ACHN (cell line): ENCODE results near the gene DMD.

Experiments
- DNase-seq: peaks from one replicate; pipeline ENCODE4 v3.0.0-alpha.2; 2015
- in situ Hi-C: cut with HindIII; loops from 2 replicates; pipeline ENCODE4 v1.10.0; 2017; ENCODE audit warnings: low sequenced_read_pairs, low pct_ligation_motif_present, low pct_unique_long_range_greater_than_20kb

The DMD gene

DNA sequence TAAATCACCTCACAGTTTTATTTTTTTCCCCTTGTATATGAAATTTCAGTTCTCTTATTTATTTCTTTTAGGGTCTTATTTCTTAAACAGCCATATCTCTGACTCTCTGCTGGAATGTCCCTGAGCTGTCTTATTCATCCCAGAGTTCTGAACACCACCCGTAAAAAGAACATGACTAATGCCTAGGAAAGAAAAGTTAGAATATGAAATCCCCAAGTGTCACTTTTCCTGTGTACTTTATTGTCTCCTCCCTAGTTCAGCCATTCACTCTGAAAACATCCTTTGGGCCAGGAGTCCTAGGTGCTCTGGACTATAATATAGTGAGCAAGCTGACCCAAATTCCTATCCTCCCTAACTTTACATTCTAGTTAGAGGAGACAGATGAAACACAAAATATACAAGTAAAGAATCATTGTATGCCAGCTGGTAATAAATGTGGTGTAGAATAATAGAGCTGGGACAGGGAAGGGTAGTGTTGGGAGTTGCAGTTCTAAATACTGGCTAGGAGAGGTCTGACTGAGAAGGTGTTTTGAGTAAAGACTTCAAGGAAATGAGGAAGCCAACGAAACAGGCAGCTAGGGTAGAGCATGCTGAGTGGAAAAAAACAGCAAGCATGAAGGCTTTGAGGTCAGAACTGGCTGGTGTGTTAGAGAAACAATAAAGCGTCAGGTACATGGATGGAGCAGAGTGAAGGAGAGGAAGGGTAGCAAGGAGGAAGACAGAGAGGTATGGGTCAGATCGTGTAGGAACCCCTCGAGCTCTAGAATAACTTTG lies 2098.9 kb downstream of the DMD start:
- in situ Hi-C loops = no loop called here
- no peak for DNase-seq

GRCh38 chrX:31110657-31111056 lies 2100.7 kb downstream of the DMD start:
- in situ Hi-C loops = no loop called here
- DNase-seq = no peak

GRCh38 chrX:31099536-31100090 lies 2111.7 kb downstream of the DMD start:
- no peak for DNase-seq
- in situ Hi-C loops = no loop called here

DNA sequence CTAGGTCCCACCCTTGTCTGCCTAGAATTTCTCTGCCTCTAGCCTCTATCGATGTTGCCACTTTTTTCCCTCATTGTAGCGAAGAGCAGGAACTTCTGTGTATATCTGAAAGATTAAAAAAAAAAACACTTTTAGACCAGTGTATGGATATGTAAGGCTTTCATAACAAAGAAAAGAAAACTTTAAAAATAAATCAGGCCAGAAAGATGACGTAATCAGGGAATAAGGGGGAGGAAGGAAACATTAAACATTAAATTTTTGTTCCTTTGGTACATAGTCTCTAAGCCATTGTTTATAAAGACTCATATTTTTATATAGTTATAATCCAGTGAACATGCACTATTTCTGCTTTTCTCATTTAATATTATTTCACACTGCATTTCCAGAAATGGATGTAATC lies 2113.3 kb downstream of the DMD start:
- no peak for DNase-seq
- in situ Hi-C loops = no loop called here

GRCh38 chrX:31093639-31093975 lies 2117.7 kb downstream of the DMD start:
- DNase-seq = no peak
- in situ Hi-C loops = no loop called here

DNA sequence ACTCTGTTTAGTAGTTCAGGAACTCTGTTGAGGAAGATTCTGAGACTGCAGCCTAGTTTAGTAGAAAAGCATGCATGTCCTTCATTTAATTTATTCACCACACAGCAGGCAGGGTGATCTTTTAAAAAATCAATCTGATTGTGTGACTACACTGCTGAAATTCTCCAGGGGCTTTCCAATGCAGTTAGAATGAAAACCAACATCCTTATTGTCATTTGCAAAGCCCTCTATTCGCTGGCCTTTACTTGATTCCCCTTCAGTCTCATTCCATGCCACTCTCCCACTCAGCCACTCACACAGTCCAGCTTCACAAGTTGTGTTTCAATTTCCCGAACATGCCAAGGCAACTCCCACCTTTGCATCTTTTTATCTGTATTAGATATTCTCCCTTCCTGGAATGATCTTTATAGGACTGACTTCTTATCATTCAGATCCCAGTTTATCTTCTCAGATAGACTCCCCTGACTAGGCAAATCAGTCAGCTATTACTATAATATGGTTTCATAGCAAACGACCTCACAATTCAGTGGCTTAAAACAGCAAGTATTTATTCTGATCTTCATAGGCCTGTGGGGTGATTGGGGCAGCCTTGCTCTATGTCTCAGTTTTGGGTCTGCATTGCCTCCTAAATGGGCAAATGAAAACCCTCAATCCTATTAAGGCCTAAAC lies 2118.2 kb downstream of the DMD start:
- DNase-seq = no peak

GRCh38 chrX:31092476-31092875 lies 2118.9 kb downstream of the DMD start:
- no peak for DNase-seq
- in situ Hi-C loops = no loop called here

More for the DNA sequence above, 2118.2 kb downstream of the DMD start:
- in situ Hi-C loops = no loop called here

DNA sequence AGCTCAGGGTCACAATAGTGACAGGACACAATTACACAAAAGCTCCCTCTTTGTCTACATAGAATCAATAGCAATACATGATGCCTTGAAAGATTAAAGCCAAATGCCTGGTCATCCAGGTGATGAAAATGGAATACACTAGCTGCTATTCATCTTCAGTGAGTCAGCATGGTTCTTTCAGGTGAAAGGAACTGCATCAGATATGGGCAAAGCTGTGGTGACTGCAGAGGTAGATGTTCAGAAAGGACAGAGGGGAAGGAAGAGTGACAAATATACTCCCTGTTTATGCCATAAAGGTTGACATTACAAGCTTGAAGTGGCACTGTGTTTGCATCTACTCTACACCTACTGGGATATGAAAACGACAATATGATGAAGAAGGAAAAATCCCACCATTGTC lies 2119.5 kb downstream of the DMD start:
- DNase-seq = no peak
- in situ Hi-C loops = no loop called here

GRCh38 chrX:31074522-31074921 lies 2136.8 kb downstream of the DMD start:
- in situ Hi-C loops = no loop called here
- DNase-seq = no peak

DNA sequence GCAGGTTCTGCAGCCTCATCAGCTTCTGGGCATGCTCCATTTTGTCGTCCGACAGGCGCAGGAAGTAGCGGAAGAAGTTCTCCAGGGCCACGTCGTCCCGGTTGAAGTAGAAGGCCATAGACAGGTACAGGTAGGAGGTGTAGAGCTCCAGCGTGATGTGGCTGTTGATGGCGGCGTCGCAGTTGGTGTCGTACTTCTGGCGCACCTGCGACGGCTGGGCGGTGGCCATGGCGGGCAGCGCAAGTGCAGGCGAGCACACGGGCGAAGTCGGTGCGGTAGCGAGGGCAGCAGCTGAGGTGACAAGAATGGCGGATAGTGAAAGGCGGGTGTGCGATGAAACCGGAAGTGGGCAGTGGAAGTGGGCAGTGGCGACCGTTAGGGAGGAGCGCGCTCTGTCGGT lies 2139.6 kb downstream of the DMD start, which contains the start of gene FTHL17:
TSS of gene FTHL17 (minus strand) at position 317 of the 400 bp plus-strand sequence. CDS start at position 229, 88 bp downstream.
- DNase-seq = no peak
- in situ Hi-C loops = no loop called here

GRCh38 chrX:31071262-31071661 lies 2140.1 kb downstream of the DMD start:
- no peak for DNase-seq
- in situ Hi-C loops = no loop called here

- DNase-seq = no peak
- in situ Hi-C loops = no loop called here
Measured at GRCh38 chrX:31070057-31070468, 2141.3 kb downstream of the DMD start.
